GM12878 (cell line): ENCODE results near the gene RADIL. TPM values are rescaled to one million over a fixed set of nuclear protein-coding genes. Genes with fewer than 3 reads are reported as not detected.

Experiments used
- ATAC-seq: fragments of 200-7000 bp; cut with Tn5 transposase; 3 replicates; pipeline ENCODE4 v1.9.1; 2020; ENCODE audit warnings: mild to moderate bottlenecking, moderate library complexity
- BruUV-seq: library from RNA; stranded (reverse); fragments of 400-500 nt; replicated peaks from 2 replicates; lab custom pipeline; 2021; lab: Mats Ljungman, UMichigan
- CTCF ChIA-PET: fragments of 300-600 bp; sonication (Branson Sonifier 250); formaldehyde crosslinking; extraction: SDS; loops from one replicate; lab custom pipeline; 2021; ENCODE audit warnings: inconsistent platforms; lab: Yijun Ruan, JAX
- POLR2A ChIA-PET: fragments of 350-600 bp; formaldehyde crosslinking; extraction: SDS; loops from one replicate; lab custom pipeline; 2021; ENCODE audit warnings: inconsistent platforms; lab: Charles Lee
- RAD21 ChIA-PET: fragments of 300-600 bp; sonication (Branson Sonifier 250); formaldehyde crosslinking; loops from one replicate; lab custom pipeline; 2023; ENCODE audit warnings: antibody characterized with exemption; ENCODE audit not compliant: unreplicated experiment; lab: Charles Lee
- SMC1A ChIA-PET: fragments of 300-600 bp; sonication (Branson Sonifier 250); formaldehyde crosslinking; loops from one replicate; lab custom pipeline; 2023; ENCODE audit not compliant: unreplicated experiment, uncharacterized antibody; lab: Charles Lee
- DNase-seq: peaks from one replicate; pipeline ENCODE4 v3.0.0-alpha.2; 2011; ENCODE audit warnings: low read depth, low spot score
- FAIRE-seq: peaks from 3 replicates; lab custom pipeline; 2011; peaks lifted over from hg19 to GRCh38; lab: Jason Lieb, UNC
- H2AFZ ChIP-seq: 2 replicates; pipeline ENCODE4 v1.6.0; 2011; ENCODE audit warnings: low read depth, low read length, control low read depth; ENCODE audit not compliant: control insufficient read depth
- H3K27ac ChIP-seq: 2 replicates; pipeline ENCODE4 v1.5.1; 2011; ENCODE audit warnings: control low read depth; ENCODE audit not compliant: control insufficient read depth, insufficient read depth
- H3K27me3 ChIP-seq, 2 experiments: replicated peaks in 1 of 2; 2 replicates each; pipeline versions ENCODE4 v1.6.0 to v1.6.1; 2011; ENCODE audit warnings: low read length in 1 of 2; ENCODE audit not compliant: control insufficient read depth in 2 of 2, insufficient read depth in 2 of 2
- H3K36me3 ChIP-seq, 2 experiments: 2 replicates each; pipeline ENCODE4 v1.5.1; 2011; ENCODE audit warnings: low read length in 1 of 2; ENCODE audit not compliant: control insufficient read depth in 2 of 2, insufficient read depth in 2 of 2
- H3K4me1 ChIP-seq: 2 replicates; pipeline ENCODE4 v1.6.1; 2011; ENCODE audit warnings: mild to moderate bottlenecking, low read length, moderate library complexity, mixed read lengths; ENCODE audit not compliant: control insufficient read depth, insufficient read depth
- H3K4me2 ChIP-seq: 2 replicates; pipeline ENCODE4 v1.6.0; 2011; ENCODE audit warnings: control low read depth; ENCODE audit not compliant: control insufficient read depth, insufficient read depth
- H3K4me3 ChIP-seq: fragments of 200-600 bp; sonication (generic); 2 replicates; pipeline ENCODE4 v1.5.1; 2016
- H3K79me2 ChIP-seq: 2 replicates; pipeline ENCODE4 v1.6.0; 2011; ENCODE audit warnings: low read length; ENCODE audit not compliant: control insufficient read depth, insufficient read depth
- H3K9ac ChIP-seq: 2 replicates; pipeline ENCODE4 v1.8.0; 2011; ENCODE audit warnings: low read length, control low read depth, mixed read lengths; ENCODE audit not compliant: control insufficient read depth, insufficient read depth
- H3K9me3 ChIP-seq: replicated peaks from 3 replicates; pipeline ENCODE4 v1.5.1; 2011; ENCODE audit warnings: mild to moderate bottlenecking, low read length; ENCODE audit not compliant: control insufficient read depth, insufficient read depth
- H4K20me1 ChIP-seq: 2 replicates; pipeline ENCODE4 v1.6.0; 2011; ENCODE audit not compliant: control insufficient read depth, insufficient read depth
- FOS ChIP-seq: IDR thresholded peaks from 3 replicates; pipeline ENCODE4 v1.6.1; 2011; ENCODE audit warnings: borderline replicate concordance; ENCODE audit not compliant: insufficient read length; ENCODE audit errors: extremely low read depth
- TCF12 ChIP-seq: IDR thresholded peaks from 2 replicates; pipeline ENCODE4 v1.6.1; 2011; ENCODE audit warnings: low read depth, mild to moderate bottlenecking, low read length
- ZNF592 ChIP-seq: fragments of 450-650 bp; IDR thresholded peaks from 2 replicates; pipeline ENCODE4 v1.6.1; 2017; ENCODE audit warnings: mild to moderate bottlenecking, moderate library complexity
- WGBS: methylation state at CpG from one replicate; pipeline ENCODE4 v1.1.6; 2016; ENCODE audit warnings: low lambda C conversion rate; ENCODE audit not compliant: insufficient replicate concordance, insufficient coverage; ENCODE audit errors: missing lambda C conversion rate; 5-methylcytosine and 5-hydroxymethylcytosine counted together
- in situ Hi-C: fragments of 300-500 bp; cut with MboI; formaldehyde crosslinking; loops from 9 replicates; pipeline ENCODE4 v1.14.3; 2018; ENCODE audit warnings: mixed read lengths
- intact Hi-C: fragments of 100-400 bp; cut with micrococcal nuclease; formaldehyde crosslinking; loops from one replicate; pipeline ENCODE4 v1.14.2; 2022; ENCODE audit not compliant: unreplicated experiment
- polyA plus RNA-seq, 11 experiments: library from polyadenylated mRNA; depleted of rRNA in 4 of 11; unstranded in 6 of 11; stranded (reverse) in 5 of 11; fragments of >200 nt; fragmentation: Nextera tagmentation in 4 of 11; fragmentation: Illumina TruSeq in 1 of 11; extraction: Ambion mirVana in 4 of 11; extraction: Trizol in 1 of 11; gene quantifications; 1 replicate in 1 of 11; 2 replicates in 10 of 11; pipeline versions ENCODE4 v1.2.1 to v1.2.3, GENCODE V29; 2011 to 2016; ENCODE audit warnings: inconsistent platforms in 2 of 11, missing spikeins in 2 of 11, low read depth in 1 of 11
- total RNA-seq, 4 experiments: library from RNA; depleted of rRNA in 3 of 4; stranded (reverse); fragments of >200 nt in 3 of 4; fragmentation: Illumina TruSeq in 1 of 4; extraction: Trizol in 1 of 4; gene quantifications; 2 replicates each; pipeline versions ENCODE4 v1.2.1 to v1.2.3, GENCODE V29; 2013 to 2021

Gene RADIL
- total and polyA plus RNA-seq, 10 of the 15 experiments (the other 5 are each of a cell fraction or from before 2014, with no cell fraction given) = 0.05 to 0.06 TPM; not detected in 8

GRCh38 chr7:4905171-4905570 is 21.7 kb upstream of the RADIL start:
- intact Hi-C loops = no loop called here

More at GRCh38 chr7:4905171-4905570, 21.7 kb upstream of the RADIL start:
- SMC1A ChIA-PET = no interaction called here
- CTCF ChIA-PET = no interaction called here
- TF ChIP-seq ZNF592 = no peak
- TF ChIP-seq TCF12 = no peak
- no peak for TF ChIP-seq FOS
- Histone ChIP-seq H3K9ac (no peak overlapping the region), H3K4me1 (no peaks in the 10 kb centered on the region), H3K27me3 (no peaks in the 10 kb centered on the region), H3K4me2 (no peak overlapping the region), H3K79me2 (no peaks in the 10 kb centered on the region), H3K36me3 (no peaks in the 10 kb centered on the region), H4K20me1 (no peaks in the 10 kb centered on the region), H2AFZ (no peak overlapping the region), H3K9me3 (no peaks in the 10 kb centered on the region; the same call in 2 of the 3 replicates), H3K4me3 (no peak overlapping the region), H3K27ac (no peak overlapping the region)
- in situ Hi-C loops = no loop called here
- no TSS peak for BruUV-seq
- WGBS = 100% methylated on average over 1 of the region's 1 CpG
- RAD21 ChIA-PET = no interaction called here
- FAIRE-seq (no peak), ATAC-seq (no peak), DNase-seq (no peak)
- POLR2A ChIA-PET = no interaction called here
